Measurements from ENCODE around the gene KCTD17. TPM values are rescaled to one million over a fixed set of nuclear protein-coding genes. Genes with fewer than 3 reads are reported as not detected.
A peak's percentile ranks its signal among the peaks of the same experiment; 100 is the strongest.

KCTD17 gene
- total RNA-seq, 2 experiments from 2014 or later: 25.7 to 29.7 TPM

DNA sequence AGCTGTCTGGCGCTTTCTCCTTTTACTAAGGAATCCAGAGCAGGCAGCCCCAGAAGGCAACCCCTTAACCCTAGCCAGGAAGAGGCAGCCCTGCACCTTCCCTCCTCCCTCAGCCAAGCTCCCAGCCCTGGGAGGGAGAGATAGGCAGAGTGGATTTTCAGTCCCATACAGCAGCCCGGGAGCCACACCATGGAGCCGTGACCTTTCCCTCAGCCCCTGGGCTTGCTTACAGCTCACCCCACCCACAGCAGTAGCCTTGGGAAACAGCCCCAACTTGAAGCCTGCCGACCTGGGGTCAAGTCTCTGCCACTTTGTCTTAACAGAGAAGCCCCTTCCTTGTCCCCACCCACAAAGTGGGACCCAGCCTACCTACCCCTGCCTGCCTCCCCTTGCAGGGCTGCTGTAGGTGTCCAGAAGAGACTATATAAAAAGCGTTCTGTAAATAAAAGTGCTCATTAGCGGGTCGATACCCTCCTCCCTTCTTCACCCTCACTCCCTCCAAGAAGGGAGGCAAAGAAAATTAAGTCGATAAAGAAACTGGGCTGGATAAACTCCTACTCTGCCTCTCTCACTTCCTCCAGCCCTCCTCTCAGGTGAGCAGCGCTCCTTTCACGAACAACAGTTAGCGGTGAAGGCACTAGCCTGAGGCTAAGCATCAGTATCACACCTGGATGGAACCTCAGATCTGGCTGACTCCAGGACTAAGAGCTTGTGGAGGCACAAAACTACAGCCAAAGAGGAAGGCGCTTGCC lies 36.5 kb upstream of the KCTD17 start:
- H3K27me3 Mint-ChIP-seq: peaks cover 2% of the 10 kb centered on the region
- peaks cover 3% of the 10 kb centered on the region for H3K4me1 Mint-ChIP-seq
- no peak overlapping the region for H3K27ac Mint-ChIP-seq
- H3K4me3 Mint-ChIP-seq: no peak overlapping the region
- POLR2A ChIA-PET: no interaction called here
- H3K9me3 Mint-ChIP-seq: no peaks in the 10 kb centered on the region
- no peaks in the 10 kb centered on the region for H3K36me3 Mint-ChIP-seq (ENCODE audit: low read depth)
- DNase-seq: no peak
- CTCF ChIA-PET: no interaction called here

DNA sequence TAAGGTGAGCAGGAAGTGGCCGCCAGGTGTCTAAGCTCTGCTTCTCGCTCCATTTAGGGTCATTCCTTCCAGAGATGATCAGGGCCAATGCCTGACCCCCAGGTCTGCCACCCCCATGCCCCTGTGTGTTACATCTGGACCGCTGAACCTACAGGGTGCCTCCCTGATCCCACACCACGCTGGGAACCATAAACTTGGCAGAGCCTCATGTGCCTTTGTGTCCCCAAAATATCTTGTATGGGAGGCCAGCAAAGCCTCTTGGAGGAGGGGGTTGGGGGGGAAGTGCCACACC lies 36.0 kb upstream of the KCTD17 start:
- H3K36me3 Mint-ChIP-seq (ENCODE audit: low read depth): no peaks in the 10 kb centered on the region
- H3K27me3 Mint-ChIP-seq: peaks cover 2% of the 10 kb centered on the region
- no peak overlapping the region for H3K27ac Mint-ChIP-seq
- no peak overlapping the region for H3K4me3 Mint-ChIP-seq
- no peaks in the 10 kb centered on the region for H3K9me3 Mint-ChIP-seq
- peaks cover 8% of the 10 kb centered on the region for H3K4me1 Mint-ChIP-seq
- CTCF ChIA-PET: interaction anchor here (1.5 kb wide), 1 partner anchor 38 kb away, joined by 3 read pairs; no protein-coding TSS in a partner anchor
- DNase-seq: no peak
- POLR2A ChIA-PET: no interaction called here

DNA sequence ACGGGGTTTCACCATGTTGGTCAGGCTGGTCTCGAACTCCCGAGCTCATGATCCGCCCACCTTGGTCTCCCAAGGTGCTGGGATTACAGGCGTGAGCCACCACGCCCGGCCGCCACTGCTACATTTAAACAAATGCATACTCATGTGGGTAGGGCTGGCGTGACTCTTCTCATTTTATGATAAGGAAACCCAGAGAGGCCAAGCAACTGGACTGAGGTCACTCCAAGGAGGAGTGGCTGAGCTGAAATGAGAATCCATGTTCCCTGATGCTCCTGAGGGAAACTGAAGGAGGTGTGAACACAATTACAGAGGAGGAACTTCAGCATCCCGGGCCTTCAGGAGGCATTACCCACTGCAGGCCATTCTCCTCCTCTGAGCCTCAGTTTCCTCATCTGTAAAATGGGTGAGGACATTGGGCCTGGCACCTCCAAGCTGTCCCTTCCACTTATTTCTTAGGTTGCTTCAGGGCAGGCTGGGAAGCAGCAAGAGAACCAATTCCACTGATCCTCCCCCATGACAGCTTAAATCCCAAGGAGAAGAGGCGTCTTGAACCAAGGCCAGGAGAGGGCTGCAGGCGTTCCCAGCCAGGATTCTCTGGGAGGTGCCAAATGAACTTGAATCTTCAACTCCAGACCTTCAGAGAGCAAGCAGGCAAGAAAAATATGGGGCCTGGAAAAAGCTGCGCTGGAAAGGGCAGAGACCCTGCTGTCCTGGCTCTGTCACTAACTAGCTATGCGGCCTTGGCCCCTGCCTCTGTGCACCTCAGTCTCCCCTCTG lies 35.2 kb upstream of the KCTD17 start:
- DNase-seq: no peak
- ChIA-PET CTCF (interaction anchor here (1.2 to 1.5 kb wide), 2 partner anchors 9 to 39 kb away, joined by 3 read pairs; no protein-coding TSS in a partner anchor), POLR2A (interaction anchor here (0.6 kb wide), 1 partner anchor 12 kb away, joined by 3 read pairs; no protein-coding TSS in a partner anchor)
- Mint-ChIP-seq H3K4me1 (peaks cover 10% of the 10 kb centered on the region), H3K36me3 (ENCODE audit: low read depth) (no peaks in the 10 kb centered on the region), H3K9me3 (no peaks in the 10 kb centered on the region), H3K4me3 (no peak overlapping the region), H3K27me3 (peaks cover 4% of the 10 kb centered on the region), H3K27ac (no peak overlapping the region)

DNA sequence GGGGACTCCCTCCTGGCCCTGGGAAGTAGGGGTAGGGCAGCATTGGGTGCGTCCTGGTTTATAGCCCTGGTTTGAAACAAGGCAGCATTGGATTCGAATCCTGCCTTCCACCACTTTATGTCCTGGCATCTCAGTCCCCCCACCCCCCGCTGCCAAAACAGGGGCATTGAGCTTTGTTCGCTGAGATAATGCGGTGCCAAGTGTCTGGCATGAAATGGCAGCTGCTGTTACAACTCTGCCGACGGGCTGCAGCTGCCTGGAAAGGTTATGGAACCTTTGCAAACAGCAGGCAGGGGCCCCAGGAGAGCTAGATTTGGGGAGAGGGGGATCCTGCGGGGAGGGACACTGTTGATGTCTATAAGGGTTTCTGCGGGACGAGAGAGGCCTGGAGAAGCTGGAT lies 34.2 kb upstream of the KCTD17 start:
- Mint-ChIP-seq H3K4me3 (no peak overlapping the region), H3K9me3 (no peaks in the 10 kb centered on the region), H3K4me1 (peaks cover 16% of the 10 kb centered on the region), H3K36me3 (ENCODE audit: low read depth) (no peaks in the 10 kb centered on the region), H3K27me3 (peaks cover 4% of the 10 kb centered on the region), H3K27ac (no peak overlapping the region)
- no peak for DNase-seq
- ChIA-PET CTCF (interaction anchor here (0.5 to 1.5 kb wide), 3 partner anchors 8 to 244 kb away, joined by 3 read pairs; no protein-coding TSS in a partner anchor), POLR2A (interaction anchor here (0.6 kb wide), 1 partner anchor 53 kb away, joined by 3 read pairs; no protein-coding TSS in a partner anchor)

DNA sequence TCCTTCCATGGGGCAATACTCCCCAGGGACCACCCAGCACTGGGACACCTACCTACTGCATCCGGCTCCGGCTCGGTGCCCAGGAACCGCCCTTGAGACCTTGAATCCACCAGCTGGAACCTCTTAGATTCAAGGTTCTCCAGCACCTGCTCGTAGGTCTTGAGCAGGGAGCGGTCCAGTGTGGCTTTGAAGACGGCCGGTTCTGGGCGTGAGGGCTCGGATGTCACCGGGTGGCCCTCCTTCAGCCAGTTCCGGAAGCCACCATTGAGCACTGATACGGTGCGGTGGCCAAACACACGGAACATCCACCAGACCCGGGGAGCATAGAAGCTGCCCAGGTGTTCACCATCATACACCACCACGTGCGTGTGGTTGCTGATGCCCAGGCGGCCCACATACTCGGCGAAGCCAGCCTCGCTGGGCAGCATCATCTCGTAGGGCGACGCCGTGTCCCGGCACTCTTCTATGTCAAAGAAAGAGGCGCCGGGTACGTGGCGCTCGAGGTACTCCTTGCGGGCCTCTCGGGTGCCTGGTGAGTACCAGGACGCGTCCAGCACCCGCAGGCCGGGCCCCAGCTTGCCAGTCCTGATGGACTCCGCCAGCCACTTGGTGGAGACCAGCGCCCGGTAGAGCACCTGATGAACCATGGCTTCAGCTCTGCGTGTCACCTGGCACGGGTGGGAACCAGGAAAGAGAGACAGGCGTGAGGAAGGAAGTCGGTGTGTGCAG lies 33.3 kb upstream of the KCTD17 start:
- Mint-ChIP-seq H3K9me3 (no peaks in the 10 kb centered on the region), H3K36me3 (ENCODE audit: low read depth) (no peaks in the 10 kb centered on the region), H3K4me1 (peaks cover 16% of the 10 kb centered on the region), H3K27me3 (peaks cover 4% of the 10 kb centered on the region), H3K4me3 (peak overlapping the region; percentile 71), H3K27ac (peak overlapping the region; percentile 83)
- DNase-seq: no peak
- CTCF ChIA-PET: interaction anchor here (1.1 to 1.6 kb wide), 5 partner anchors 12 to 181 kb away, joined by 3 to 6 read pairs (median 3); no protein-coding TSS in a partner anchor
- POLR2A ChIA-PET: no interaction called here

DNA sequence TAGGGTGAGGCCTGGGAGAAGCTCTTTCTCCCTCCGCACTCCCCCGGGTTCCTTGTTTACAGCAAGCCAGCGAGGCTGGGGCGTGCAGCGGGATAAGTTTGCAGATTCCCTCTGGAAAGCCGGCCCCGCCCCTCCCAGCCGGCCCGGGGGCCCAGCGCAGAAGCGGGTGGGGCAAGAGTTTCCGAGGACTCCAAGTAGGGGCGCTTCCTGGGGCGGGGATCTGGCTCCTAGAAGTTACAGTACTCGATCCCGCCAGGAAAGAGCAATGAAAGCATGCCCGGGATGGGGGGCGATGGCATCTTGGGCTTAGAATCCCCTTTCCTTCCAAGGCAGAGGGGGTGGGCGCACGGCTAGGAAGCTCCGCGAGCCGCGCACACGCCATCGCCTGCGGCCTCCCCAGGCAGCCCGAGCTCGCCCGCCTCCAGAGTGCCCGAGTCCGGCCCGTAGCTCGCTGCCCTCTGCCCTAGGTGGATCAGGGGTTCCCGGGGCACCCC lies 32.7 kb upstream of the KCTD17 start:
- Mint-ChIP-seq H3K36me3 (ENCODE audit: low read depth) (no peaks in the 10 kb centered on the region), H3K9me3 (no peaks in the 10 kb centered on the region), H3K4me1 (peaks cover 16% of the 10 kb centered on the region), H3K27ac (peak overlapping the region; percentile 83), H3K27me3 (peaks cover 4% of the 10 kb centered on the region), H3K4me3 (peak overlapping the region; percentile 71)
- DNase-seq: no peak
- CTCF ChIA-PET: interaction anchor here (0.7 to 1.6 kb wide), 7 partner anchors 13 to 181 kb away, joined by 3 to 6 read pairs (median 3); no protein-coding TSS in a partner anchor
- POLR2A ChIA-PET: no interaction called here

DNA sequence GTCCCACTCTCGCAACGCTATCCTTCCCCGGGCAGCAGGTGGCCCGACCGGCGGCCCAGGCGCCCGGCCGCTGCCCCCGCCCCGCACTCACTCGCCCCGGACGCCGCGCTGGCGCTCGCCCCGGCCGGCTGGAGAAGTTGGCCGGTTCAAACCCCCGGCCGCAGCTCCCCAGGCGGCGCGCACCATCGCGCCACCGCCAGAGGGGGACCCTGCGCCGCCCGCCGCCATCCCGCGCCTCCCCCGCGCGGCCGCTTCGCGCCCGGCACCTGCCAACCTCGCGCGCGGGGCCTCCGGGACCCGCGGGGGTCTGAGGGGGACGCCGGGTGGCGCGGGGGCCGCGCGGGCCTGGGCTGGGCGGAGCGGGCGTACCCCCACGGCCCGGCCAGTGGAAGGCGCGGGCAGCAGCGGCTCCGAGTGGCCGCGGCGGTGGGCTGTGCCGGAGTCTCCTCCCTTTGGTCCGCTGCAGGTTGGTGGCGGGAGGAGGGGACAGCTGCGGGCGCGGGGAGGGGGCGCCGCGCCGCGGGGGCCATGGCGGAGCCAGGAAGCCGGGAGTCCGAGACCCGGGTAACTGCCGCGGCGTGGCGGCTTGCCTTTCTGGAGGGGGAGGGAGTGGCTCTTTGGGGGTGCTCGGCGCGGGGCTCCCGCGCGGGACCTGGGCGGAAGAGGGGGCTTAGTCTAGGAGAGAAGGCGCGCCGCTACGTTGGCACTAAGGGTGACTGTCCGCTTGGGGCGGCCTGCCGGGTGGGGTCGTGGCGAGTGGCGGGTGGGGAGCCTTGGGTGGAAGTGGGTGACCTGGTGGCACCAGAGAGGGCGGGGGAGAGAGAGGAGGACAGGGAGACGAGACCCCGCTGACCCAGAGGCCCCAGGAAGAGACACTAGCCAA lies 32.0 kb upstream of the KCTD17 start, which contains the start of the genes MPST and TST:
MPST (plus strand) TSS at position 434 of the 883 bp plus-strand sequence; CDS start at position 529, 95 bp downstream.
TST (minus strand) TSS at position 139 of the 883 bp plus-strand sequence. CDS start 715 bp downstream, outside the sequence.
- POLR2A ChIA-PET: no interaction called here

DNA sequence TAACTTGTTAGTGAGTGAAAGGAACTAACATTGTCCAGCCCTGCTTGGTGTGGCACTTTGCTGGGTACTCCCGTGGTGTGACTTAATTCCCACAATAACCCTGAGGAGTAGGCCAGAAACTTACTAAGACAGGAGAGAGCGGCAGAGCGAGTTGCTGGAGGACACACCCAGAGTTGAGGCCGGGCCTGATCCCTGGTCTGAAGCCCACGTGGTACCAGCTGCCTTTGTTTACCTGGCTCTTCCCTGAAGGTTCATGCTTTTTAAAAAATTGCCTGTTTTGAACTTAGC lies 31.4 kb upstream of the KCTD17 start:
- ChIA-PET CTCF (interaction anchor here (1.4 kb wide), 1 partner anchor 10 kb away, joined by 10 read pairs; no protein-coding TSS in a partner anchor), POLR2A (no interaction called here)
- no peaks in the 10 kb centered on the region for H3K9me3 Mint-ChIP-seq
- H3K36me3 Mint-ChIP-seq (ENCODE audit: low read depth): peaks cover 2% of the 10 kb centered on the region
- peaks cover 16% of the 10 kb centered on the region for H3K4me1 Mint-ChIP-seq
- peak overlapping the region; percentile 86 for H3K4me3 Mint-ChIP-seq
- peak overlapping the region; percentile 86 for H3K27ac Mint-ChIP-seq
- H3K27me3 Mint-ChIP-seq: peaks cover 4% of the 10 kb centered on the region
- no peak for DNase-seq

More for the DNA sequence above, 32.0 kb upstream of the KCTD17 start, which contains the start of the genes MPST and TST:
- Mint-ChIP-seq H3K4me1 (peaks cover 16% of the 10 kb centered on the region), H3K27me3 (peaks cover 4% of the 10 kb centered on the region), H3K9me3 (no peaks in the 10 kb centered on the region), H3K4me3 (peak within 1 kb of the TSS; percentile 86), H3K36me3 (ENCODE audit: low read depth) (no peaks in the 10 kb centered on the region), H3K27ac (peak within 1 kb of the TSS; percentile 86)
- peak; percentile 50 for DNase-seq
- CTCF ChIA-PET: interaction anchor here (0.7 to 1.6 kb wide), 7 partner anchors 10 to 180 kb away, joined by 3 to 10 read pairs (median 3); no protein-coding TSS in a partner anchor

DNA sequence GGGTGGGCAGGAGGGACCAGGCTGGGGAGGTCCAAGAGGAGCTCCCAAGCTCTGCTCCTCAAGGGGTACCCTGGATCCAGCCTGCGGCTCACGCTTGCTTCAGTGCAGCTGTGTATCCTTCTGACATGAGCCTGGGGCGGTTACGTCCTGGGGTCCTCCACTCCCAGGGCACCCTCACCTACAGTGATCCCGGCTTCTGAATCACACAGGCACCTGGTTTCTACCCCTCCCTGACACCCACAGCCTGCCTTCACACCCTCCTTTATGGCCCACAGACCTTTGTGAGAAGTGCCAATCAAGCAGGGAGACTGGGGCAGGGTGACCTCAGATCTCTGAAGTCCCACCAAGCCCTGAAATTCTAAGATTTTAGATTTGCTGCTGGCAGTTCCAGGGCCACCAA lies 30.5 kb upstream of the KCTD17 start:
- no peak for DNase-seq
- Mint-ChIP-seq H3K27ac (no peak overlapping the region), H3K9me3 (no peaks in the 10 kb centered on the region)

DNA sequence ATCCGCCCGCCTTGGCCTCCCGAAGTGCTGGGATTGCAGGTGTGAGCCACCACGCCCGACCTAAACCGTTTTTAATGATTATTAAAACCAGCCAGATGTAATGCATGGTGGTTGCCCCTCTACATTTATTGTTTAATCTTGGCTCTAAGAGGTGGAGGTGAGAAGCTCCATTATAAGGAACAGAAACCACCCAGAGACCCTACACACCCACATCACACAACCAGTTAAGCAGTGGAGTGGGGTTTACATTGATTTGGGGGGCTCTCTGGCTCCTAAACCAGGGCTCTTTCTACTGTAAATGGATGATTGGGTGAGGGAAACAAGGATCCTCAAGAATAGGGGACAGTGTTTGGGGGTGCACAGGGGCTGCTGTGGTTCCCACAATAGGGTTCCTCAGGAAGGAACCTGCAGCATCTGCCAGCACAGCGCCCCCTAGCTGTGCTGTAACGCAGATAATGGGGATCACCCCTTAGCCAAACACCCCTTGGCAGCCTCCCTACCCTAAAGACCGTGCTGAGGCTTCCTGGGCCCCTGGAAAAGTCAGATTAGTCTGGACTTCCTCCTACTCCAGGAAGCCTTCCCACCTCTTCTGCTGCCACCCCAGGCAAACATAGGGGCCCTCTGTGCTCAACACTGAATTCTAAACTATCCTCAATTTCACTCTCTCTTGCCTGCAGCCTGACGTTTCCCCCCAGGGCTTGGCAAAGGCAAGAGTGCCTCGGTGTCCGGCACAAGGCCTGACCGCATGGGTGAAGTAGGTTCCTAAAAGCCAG lies 29.6 kb upstream of the KCTD17 start:
- Mint-ChIP-seq H3K9me3 (no peaks in the 10 kb centered on the region), H3K27me3 (peaks cover 4% of the 10 kb centered on the region), H3K4me3 (peak overlapping the region; percentile 35), H3K36me3 (ENCODE audit: low read depth) (peaks cover 2% of the 10 kb centered on the region), H3K27ac (peak overlapping the region; percentile 46), H3K4me1 (peaks cover 16% of the 10 kb centered on the region)
- ChIA-PET POLR2A (no interaction called here), CTCF (interaction anchor here (0.6 to 2.2 kb wide), 4 partner anchors 10 to 263 kb away, joined by 3 to 12 read pairs (median 5); no protein-coding TSS in a partner anchor)
- DNase-seq: peak; percentile 60

More for the DNA sequence above, 30.5 kb upstream of the KCTD17 start:
- ChIA-PET CTCF (interaction anchor here (1.4 to 2.2 kb wide), 3 partner anchors 9 to 24 kb away, joined by 7 to 12 read pairs (median 10); no protein-coding TSS in a partner anchor), POLR2A (no interaction called here)
- H3K27me3 Mint-ChIP-seq: peaks cover 4% of the 10 kb centered on the region
- peaks cover 16% of the 10 kb centered on the region for H3K4me1 Mint-ChIP-seq
- peak overlapping the region; percentile 86 for H3K4me3 Mint-ChIP-seq
- H3K36me3 Mint-ChIP-seq (ENCODE audit: low read depth): peaks cover 2% of the 10 kb centered on the region

Measured in activated CD4-positive, alpha-beta T cell treated with anti-CD3 and anti-CD28 coated beads, Interleukin-2, amount 10 ng/mL, durations not matched to agents 7 days and 5 days (primary cell).